ENCODE results near the gene TCERG1L. TPM values are rescaled to one million over a fixed set of nuclear protein-coding genes. Genes with fewer than 3 reads are reported as not detected.
"Not testable (repeated sequence)": the region's sequence is repeated elsewhere in the genome, so short reads cannot be mapped to it uniquely, and the experiment has no call there.

The TCERG1L gene
- total RNA-seq, 2 donors from 2014 or later = 0.05 TPM; not detected in 1

GRCh38 chr10:131142517-131143380 is 168.8 kb downstream of the TCERG1L start:
- Mint-ChIP-seq H3K36me3 (ENCODE audit: low read depth) (no peaks in the 10 kb centered on the region), H3K27ac (no peak overlapping the region), H3K4me3 (no peak overlapping the region), H3K27me3 (no peaks in the 10 kb centered on the region), H3K9me3 (no peaks in the 10 kb centered on the region), H3K4me1 (no peaks in the 10 kb centered on the region)
- no peak for ATAC-seq (replicated peaks)

- no peaks in the 10 kb centered on the region for H3K4me1 Mint-ChIP-seq
- H3K27ac Mint-ChIP-seq = no peak overlapping the region
- no peaks in the 10 kb centered on the region for H3K27me3 Mint-ChIP-seq
- no peak for ATAC-seq (replicated peaks)
- H3K4me3 Mint-ChIP-seq = no peak overlapping the region
- no peaks in the 10 kb centered on the region for H3K36me3 Mint-ChIP-seq (ENCODE audit: low read depth)
- H3K9me3 Mint-ChIP-seq = no peaks in the 10 kb centered on the region
Measured at GRCh38 chr10:131141645-131142516, 169.6 kb downstream of the TCERG1L start.

GRCh38 chr10:131141207-131141606 is 170.3 kb downstream of the TCERG1L start:
- H3K36me3 Mint-ChIP-seq (ENCODE audit: low read depth) = no peaks in the 10 kb centered on the region
- no peaks in the 10 kb centered on the region for H3K9me3 Mint-ChIP-seq
- no peaks in the 10 kb centered on the region for H3K27me3 Mint-ChIP-seq
- no peak overlapping the region for H3K4me3 Mint-ChIP-seq
- ATAC-seq (replicated peaks) = no peak
- no peaks in the 10 kb centered on the region for H3K4me1 Mint-ChIP-seq
- H3K27ac Mint-ChIP-seq = no peak overlapping the region

GRCh38 chr10:131140606-131141005 is 170.9 kb downstream of the TCERG1L start:
- Mint-ChIP-seq H3K27ac (no peak overlapping the region), H3K36me3 (ENCODE audit: low read depth) (no peaks in the 10 kb centered on the region), H3K4me3 (no peak overlapping the region), H3K9me3 (no peaks in the 10 kb centered on the region), H3K27me3 (no peaks in the 10 kb centered on the region), H3K4me1 (no peaks in the 10 kb centered on the region)
- no peak for ATAC-seq (replicated peaks)

- Mint-ChIP-seq H3K4me1 (no peaks in the 10 kb centered on the region), H3K9me3 (no peaks in the 10 kb centered on the region), H3K27me3 (no peaks in the 10 kb centered on the region), H3K36me3 (ENCODE audit: low read depth) (no peaks in the 10 kb centered on the region), H3K4me3 (no peak overlapping the region), H3K27ac (no peak overlapping the region)
- ATAC-seq (replicated peaks) = no peak
Measured at GRCh38 chr10:131137223-131137622, 174.3 kb downstream of the TCERG1L start.

- H3K4me3 Mint-ChIP-seq; H3K36me3 Mint-ChIP-seq (ENCODE audit: low read depth); H3K27ac Mint-ChIP-seq; H3K4me1 Mint-ChIP-seq; ATAC-seq (replicated peaks); H3K27me3 Mint-ChIP-seq; H3K9me3 Mint-ChIP-seq: not testable (repeated sequence)
Measured at GRCh38 chr10:131136336-131136735, 175.2 kb downstream of the TCERG1L start.

- no peak for ATAC-seq (replicated peaks)
- no peak overlapping the region for H3K4me3 Mint-ChIP-seq
- H3K4me1 Mint-ChIP-seq = no peaks in the 10 kb centered on the region
- no peak overlapping the region for H3K27ac Mint-ChIP-seq
- H3K27me3 Mint-ChIP-seq = no peaks in the 10 kb centered on the region
- no peaks in the 10 kb centered on the region for H3K9me3 Mint-ChIP-seq
- no peaks in the 10 kb centered on the region for H3K36me3 Mint-ChIP-seq (ENCODE audit: low read depth)
Measured at GRCh38 chr10:131135716-131136115, 175.8 kb downstream of the TCERG1L start.

- Mint-ChIP-seq H3K4me1 (no peaks in the 10 kb centered on the region), H3K9me3 (no peaks in the 10 kb centered on the region), H3K27me3 (no peaks in the 10 kb centered on the region), H3K4me3 (no peak overlapping the region), H3K36me3 (ENCODE audit: low read depth) (no peaks in the 10 kb centered on the region), H3K27ac (no peak overlapping the region)
- ATAC-seq (replicated peaks) = no peak
Measured at GRCh38 chr10:131134651-131135050, 176.9 kb downstream of the TCERG1L start.

- Mint-ChIP-seq H3K36me3 (ENCODE audit: low read depth) (no peaks in the 10 kb centered on the region), H3K4me1 (no peaks in the 10 kb centered on the region), H3K9me3 (no peaks in the 10 kb centered on the region), H3K4me3 (no peak overlapping the region), H3K27ac (no peak overlapping the region), H3K27me3 (no peaks in the 10 kb centered on the region)
- no peak for ATAC-seq (replicated peaks)
Measured at GRCh38 chr10:131134001-131134576, 177.4 kb downstream of the TCERG1L start.

GRCh38 chr10:131132681-131133080 is 178.8 kb downstream of the TCERG1L start:
- Mint-ChIP-seq H3K27me3 (no peaks in the 10 kb centered on the region), H3K36me3 (ENCODE audit: low read depth) (no peaks in the 10 kb centered on the region), H3K27ac (no peak overlapping the region), H3K4me3 (no peak overlapping the region), H3K4me1 (no peaks in the 10 kb centered on the region), H3K9me3 (no peaks in the 10 kb centered on the region)
- ATAC-seq (replicated peaks) = no peak

- Mint-ChIP-seq H3K4me1 (no peaks in the 10 kb centered on the region), H3K36me3 (ENCODE audit: low read depth) (no peaks in the 10 kb centered on the region), H3K4me3 (no peak overlapping the region), H3K27ac (no peak overlapping the region), H3K27me3 (no peaks in the 10 kb centered on the region), H3K9me3 (no peaks in the 10 kb centered on the region)
- ATAC-seq (replicated peaks) = no peak
Measured at GRCh38 chr10:131131726-131132591, 179.6 kb downstream of the TCERG1L start.

- ATAC-seq (replicated peaks) = no peak
- Mint-ChIP-seq H3K9me3 (no peaks in the 10 kb centered on the region), H3K27me3 (no peaks in the 10 kb centered on the region), H3K36me3 (ENCODE audit: low read depth) (no peaks in the 10 kb centered on the region), H3K4me1 (no peaks in the 10 kb centered on the region), H3K4me3 (no peak overlapping the region), H3K27ac (no peak overlapping the region)
Measured at GRCh38 chr10:131130025-131130424, 181.5 kb downstream of the TCERG1L start.

- no peak overlapping the region for H3K27ac Mint-ChIP-seq
- no peaks in the 10 kb centered on the region for H3K4me1 Mint-ChIP-seq
- H3K4me3 Mint-ChIP-seq = no peak overlapping the region
- no peaks in the 10 kb centered on the region for H3K27me3 Mint-ChIP-seq
- H3K9me3 Mint-ChIP-seq = no peaks in the 10 kb centered on the region
- no peak for ATAC-seq (replicated peaks)
- H3K36me3 Mint-ChIP-seq (ENCODE audit: low read depth) = no peaks in the 10 kb centered on the region
Measured at GRCh38 chr10:131129544-131129943, 182.0 kb downstream of the TCERG1L start.

GRCh38 chr10:131128731-131129130 is 182.8 kb downstream of the TCERG1L start:
- Mint-ChIP-seq H3K27ac (no peak overlapping the region), H3K9me3 (no peaks in the 10 kb centered on the region), H3K4me3 (no peak overlapping the region), H3K27me3 (no peaks in the 10 kb centered on the region), H3K4me1 (no peaks in the 10 kb centered on the region), H3K36me3 (ENCODE audit: low read depth) (no peaks in the 10 kb centered on the region)
- no peak for ATAC-seq (replicated peaks)

Measured in activated T-helper 17 cell treated with anti-CD3 and anti-CD28 coated beads, Interleukin-2, amount 50 U/mL, for 72 hours (primary cell).